ENCODE data around the gene SORCS3.

Gene SORCS3

DNA sequence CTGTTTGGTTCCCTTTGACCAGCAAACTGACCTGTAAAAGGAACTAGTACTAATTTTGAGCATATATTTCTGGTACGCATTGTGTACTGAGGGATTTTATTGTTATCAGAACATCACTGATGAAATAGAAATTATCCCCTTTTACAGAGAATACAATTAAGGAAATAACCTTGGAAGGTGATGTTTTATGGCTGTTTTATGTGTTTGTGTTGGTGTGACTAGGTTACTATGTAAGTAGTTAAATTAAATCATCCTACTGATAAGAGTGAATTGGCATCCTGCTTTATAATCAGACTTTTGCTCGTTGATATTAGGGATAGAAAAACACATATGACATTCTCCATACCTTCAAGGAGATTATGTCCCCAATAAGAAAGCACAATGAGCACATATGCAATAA lies 596.6 kb downstream of the SORCS3 start:
- H3K9me3 Mint-ChIP-seq: peaks cover 16% of the 10 kb centered on the region

GRCh38 chr10:105239311-105240219 lies 598.5 kb downstream of the SORCS3 start:
- no peak overlapping the region for H3K4me3 Mint-ChIP-seq
- DNase-seq (ENCODE audit: low spot score in 2 of 2) (no peak), ATAC-seq (no peak)
- peaks cover 7% of the 10 kb centered on the region for H3K9me3 Mint-ChIP-seq
- H3K4me1 Mint-ChIP-seq: no peaks in the 10 kb centered on the region
- no peak overlapping the region for H3K27ac Mint-ChIP-seq
- no peaks in the 10 kb centered on the region for H3K36me3 Mint-ChIP-seq

More for the DNA sequence above, 596.6 kb downstream of the SORCS3 start:
- Mint-ChIP-seq H3K4me3 (no peak overlapping the region), H3K27ac (no peak overlapping the region), H3K36me3 (no peaks in the 10 kb centered on the region), H3K4me1 (no peaks in the 10 kb centered on the region)
- ATAC-seq (no peak), DNase-seq (ENCODE audit: low spot score in 2 of 2) (no peak)

GRCh38 chr10:105241254-105241653 lies 600.2 kb downstream of the SORCS3 start:
- Mint-ChIP-seq H3K9me3 (peaks cover 5% of the 10 kb centered on the region), H3K4me1 (no peaks in the 10 kb centered on the region), H3K4me3 (no peak overlapping the region), H3K27ac (no peak overlapping the region), H3K36me3 (no peaks in the 10 kb centered on the region)
- no peak for DNase-seq (ENCODE audit: low spot score in 2 of 2)
- ATAC-seq: no peak

DNA sequence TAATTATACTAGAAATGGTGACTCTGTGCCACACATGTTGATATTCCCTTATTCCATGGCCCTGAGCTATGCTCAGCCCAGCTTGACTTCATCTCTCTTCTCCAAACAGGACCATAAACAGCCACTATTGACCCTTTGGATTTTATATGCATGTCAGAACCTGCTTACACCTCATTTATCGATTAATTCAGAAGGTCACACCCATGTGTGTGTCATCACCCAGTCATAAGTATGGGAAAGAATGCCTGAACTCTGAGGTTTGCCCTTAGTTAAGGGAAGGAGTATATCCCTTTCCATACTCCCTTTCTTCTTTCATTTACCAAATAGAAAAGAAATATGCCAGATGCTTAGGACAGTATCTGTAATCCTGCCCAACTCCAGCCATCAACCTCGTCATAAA lies 602.3 kb downstream of the SORCS3 start:
- ATAC-seq: no peak
- Mint-ChIP-seq H3K9me3 (peaks cover 6% of the 10 kb centered on the region), H3K36me3 (no peaks in the 10 kb centered on the region), H3K4me3 (no peak overlapping the region), H3K4me1 (no peaks in the 10 kb centered on the region), H3K27ac (no peak overlapping the region)
- no peak for DNase-seq (ENCODE audit: low spot score in 2 of 2)

DNA sequence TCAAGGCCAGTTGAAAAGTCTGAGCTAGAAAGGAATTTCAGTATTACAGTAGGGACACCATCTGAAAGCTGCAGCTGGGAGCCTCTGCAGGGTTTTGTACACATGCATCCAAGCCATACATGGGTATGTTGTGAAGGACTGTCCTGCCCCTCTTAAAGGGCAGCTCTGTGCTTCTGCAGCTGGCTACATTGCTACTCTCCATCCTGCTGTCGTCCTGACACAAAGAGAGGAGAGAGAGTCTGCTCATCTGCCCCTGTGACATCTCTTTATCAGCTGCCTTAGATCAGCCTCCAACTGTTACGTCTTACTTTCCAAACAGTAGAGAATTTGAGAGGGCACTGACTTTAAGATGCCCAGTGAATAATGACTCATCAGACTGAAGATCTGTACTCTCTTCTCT lies 602.7 kb downstream of the SORCS3 start:
- ATAC-seq (no peak), DNase-seq (ENCODE audit: low spot score in 2 of 2) (no peak)
- no peaks in the 10 kb centered on the region for H3K36me3 Mint-ChIP-seq
- no peak overlapping the region for H3K27ac Mint-ChIP-seq
- H3K4me3 Mint-ChIP-seq: no peak overlapping the region
- H3K4me1 Mint-ChIP-seq: no peaks in the 10 kb centered on the region
- peaks cover 7% of the 10 kb centered on the region for H3K9me3 Mint-ChIP-seq

- no peak for DNase-seq (ENCODE audit: low spot score in 2 of 2)
- ATAC-seq: no peak
- no peaks in the 10 kb centered on the region for H3K4me1 Mint-ChIP-seq
- no peak overlapping the region for H3K4me3 Mint-ChIP-seq
- no peaks in the 10 kb centered on the region for H3K36me3 Mint-ChIP-seq
- no peak overlapping the region for H3K27ac Mint-ChIP-seq
- peaks cover 14% of the 10 kb centered on the region for H3K9me3 Mint-ChIP-seq
Measured at GRCh38 chr10:105247831-105248499, 606.9 kb downstream of the SORCS3 start.

DNA sequence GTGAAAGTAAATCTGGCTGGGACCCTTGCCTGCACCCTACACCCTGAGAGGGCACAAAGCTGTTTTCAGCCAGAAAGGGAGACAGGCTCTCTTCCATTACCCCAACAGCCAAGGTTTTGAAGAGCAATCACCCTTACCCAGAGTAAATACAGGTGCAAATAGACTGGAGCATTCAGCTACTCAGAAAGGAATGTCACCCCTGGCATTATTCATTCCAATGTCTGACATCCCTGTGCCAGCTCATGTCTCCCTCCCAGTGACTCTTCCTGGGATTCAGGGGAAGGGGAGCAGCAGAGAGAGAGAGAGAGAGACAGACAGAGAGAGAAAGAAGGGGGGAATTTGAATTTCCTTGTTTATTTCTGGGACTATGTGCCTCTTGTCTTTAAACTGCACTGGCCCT lies 611.8 kb downstream of the SORCS3 start:
- no peak overlapping the region for H3K4me3 Mint-ChIP-seq
- H3K36me3 Mint-ChIP-seq: no peaks in the 10 kb centered on the region
- DNase-seq (ENCODE audit: low spot score in 2 of 2): no peak
- H3K9me3 Mint-ChIP-seq: peaks cover 8% of the 10 kb centered on the region
- ATAC-seq: no peak
- no peaks in the 10 kb centered on the region for H3K4me1 Mint-ChIP-seq
- no peak overlapping the region for H3K27ac Mint-ChIP-seq

DNA sequence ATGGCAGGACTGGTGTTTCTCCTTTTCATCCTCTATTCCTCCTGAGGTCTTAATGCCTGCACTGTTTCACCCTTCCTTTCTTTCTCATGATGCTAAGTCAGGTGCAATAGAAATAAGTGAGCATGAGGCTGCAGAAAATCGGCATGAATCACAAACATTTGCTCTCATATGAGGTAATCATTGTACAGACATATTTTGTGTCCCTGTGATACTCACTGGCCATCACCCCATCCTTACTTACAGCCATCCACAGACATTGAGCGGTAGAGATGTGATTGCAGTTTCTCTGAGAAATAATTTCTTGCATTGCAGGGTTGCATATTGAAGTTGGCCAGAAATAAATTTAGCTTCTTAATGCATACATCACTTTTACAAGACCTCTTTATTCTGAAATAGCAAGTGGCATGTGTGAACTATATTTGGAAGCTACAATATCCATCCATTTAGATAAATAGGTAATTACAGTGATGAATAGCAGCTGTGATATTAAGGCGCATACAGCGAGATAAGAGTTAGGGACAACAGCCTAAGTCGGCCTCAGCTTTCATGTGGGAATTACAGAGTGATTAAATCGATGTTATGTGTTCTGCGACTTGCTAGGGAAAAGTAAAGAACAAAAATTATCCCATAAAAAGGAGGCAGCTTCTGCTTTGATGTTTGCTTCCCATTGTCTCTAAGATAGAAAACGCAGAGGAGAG lies 612.6 kb downstream of the SORCS3 start:
- no peak for ATAC-seq
- no peaks in the 10 kb centered on the region for H3K4me1 Mint-ChIP-seq
- no peak overlapping the region for H3K27ac Mint-ChIP-seq
- DNase-seq (ENCODE audit: low spot score in 2 of 2): no peak
- H3K9me3 Mint-ChIP-seq: peaks cover 8% of the 10 kb centered on the region
- no peak overlapping the region for H3K4me3 Mint-ChIP-seq
- H3K36me3 Mint-ChIP-seq: no peaks in the 10 kb centered on the region

DNA sequence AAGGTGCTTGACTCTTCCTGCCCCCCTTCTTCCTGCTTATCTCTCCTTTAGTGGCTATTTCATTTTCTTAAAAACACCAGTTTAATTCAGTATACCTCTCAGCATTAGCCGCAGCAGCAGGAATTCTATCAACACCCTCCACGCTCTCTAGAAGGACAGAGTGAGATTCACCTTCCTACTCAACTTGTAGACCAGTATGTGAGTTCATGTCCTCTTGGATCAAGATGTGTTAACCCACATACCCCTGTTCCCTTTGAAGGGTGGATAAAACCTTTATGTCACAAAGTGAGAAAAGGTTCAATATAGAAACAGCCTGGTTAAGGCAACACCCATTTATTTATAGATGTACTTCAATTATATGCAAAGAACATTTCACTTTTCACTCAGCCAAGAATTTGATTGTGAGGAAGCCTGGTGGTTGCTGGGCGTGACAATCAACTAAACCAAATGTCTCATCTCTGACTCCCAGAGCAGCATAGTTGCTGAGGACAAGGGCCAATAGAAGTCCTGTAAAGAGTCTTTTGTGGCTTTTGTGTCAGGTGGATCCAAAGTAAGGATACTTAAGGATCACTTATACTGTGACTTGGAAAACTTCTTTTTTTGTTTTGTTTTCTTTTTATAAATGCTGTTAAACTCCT lies 617.1 kb downstream of the SORCS3 start:
- H3K36me3 Mint-ChIP-seq: no peaks in the 10 kb centered on the region
- no peak overlapping the region for H3K4me3 Mint-ChIP-seq
- H3K9me3 Mint-ChIP-seq: no peaks in the 10 kb centered on the region
- DNase-seq (ENCODE audit: low spot score in 2 of 2): no peak
- H3K4me1 Mint-ChIP-seq: no peaks in the 10 kb centered on the region
- ATAC-seq: no peak
- H3K27ac Mint-ChIP-seq: no peak overlapping the region

DNA sequence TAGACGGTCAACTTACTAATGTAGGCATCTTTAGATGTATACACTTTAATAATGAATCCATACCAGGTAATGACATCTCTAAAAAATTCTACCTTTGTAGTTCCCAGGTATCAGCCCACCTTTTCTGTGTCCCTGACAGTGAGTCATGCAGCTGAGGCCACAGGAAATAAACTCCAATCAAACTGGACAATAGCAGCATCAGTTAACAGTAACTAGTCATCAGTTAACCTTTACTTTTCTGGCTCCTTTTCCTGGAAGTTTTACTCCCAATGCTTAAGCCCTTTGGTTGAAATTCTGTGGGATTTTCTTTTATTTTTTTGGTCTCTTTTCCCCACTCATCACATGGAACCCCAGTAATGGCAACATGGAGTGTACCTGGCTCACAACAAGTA lies 617.6 kb downstream of the SORCS3 start:
- DNase-seq (ENCODE audit: low spot score in 2 of 2) (no peak), ATAC-seq (no peak)
- Mint-ChIP-seq H3K4me1 (no peaks in the 10 kb centered on the region), H3K27ac (no peak overlapping the region), H3K9me3 (no peaks in the 10 kb centered on the region), H3K36me3 (no peaks in the 10 kb centered on the region), H3K4me3 (no peak overlapping the region)

- no peaks in the 10 kb centered on the region for H3K36me3 Mint-ChIP-seq
- no peaks in the 10 kb centered on the region for H3K4me1 Mint-ChIP-seq
- no peaks in the 10 kb centered on the region for H3K9me3 Mint-ChIP-seq
- no peak overlapping the region for H3K27ac Mint-ChIP-seq
- ATAC-seq (no peak), DNase-seq (ENCODE audit: low spot score in 2 of 2) (no peak)
- no peak overlapping the region for H3K4me3 Mint-ChIP-seq
Measured at GRCh38 chr10:105259201-105259600, 618.1 kb downstream of the SORCS3 start.

DNA sequence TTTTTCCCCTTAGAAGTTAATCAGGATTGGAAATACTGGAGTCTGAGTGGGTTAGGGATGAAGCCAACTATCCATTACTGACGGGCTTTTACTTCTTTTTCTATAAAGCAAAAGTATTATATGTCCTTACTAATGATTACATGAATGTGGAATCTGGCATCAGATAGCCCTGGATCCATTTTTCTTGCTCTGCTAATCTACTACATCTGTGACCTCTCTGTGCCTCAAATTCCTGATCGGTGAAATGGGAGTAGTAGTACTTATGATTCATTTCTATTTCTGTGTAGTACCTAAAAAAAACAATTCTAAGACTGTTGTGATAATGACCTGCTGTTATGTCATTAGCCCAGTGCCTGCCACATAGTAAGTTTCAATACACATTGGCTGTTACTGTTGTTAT lies 621.6 kb downstream of the SORCS3 start:
- no peak overlapping the region for H3K4me3 Mint-ChIP-seq
- no peak overlapping the region for H3K27ac Mint-ChIP-seq
- H3K4me1 Mint-ChIP-seq: no peaks in the 10 kb centered on the region
- DNase-seq (ENCODE audit: low spot score in 2 of 2) (no peak), ATAC-seq (no peak)
- H3K36me3 Mint-ChIP-seq: no peaks in the 10 kb centered on the region
- no peaks in the 10 kb centered on the region for H3K9me3 Mint-ChIP-seq

GRCh38 chr10:105266966-105267539 lies 626.0 kb downstream of the SORCS3 start:
- ATAC-seq (no peak), DNase-seq (ENCODE audit: low spot score in 2 of 2) (no peak)
- H3K36me3 Mint-ChIP-seq: no peaks in the 10 kb centered on the region
- H3K9me3 Mint-ChIP-seq: peaks cover 2% of the 10 kb centered on the region
- no peak overlapping the region for H3K4me3 Mint-ChIP-seq
- H3K27ac Mint-ChIP-seq: no peak overlapping the region
- H3K4me1 Mint-ChIP-seq: no peaks in the 10 kb centered on the region

DNA sequence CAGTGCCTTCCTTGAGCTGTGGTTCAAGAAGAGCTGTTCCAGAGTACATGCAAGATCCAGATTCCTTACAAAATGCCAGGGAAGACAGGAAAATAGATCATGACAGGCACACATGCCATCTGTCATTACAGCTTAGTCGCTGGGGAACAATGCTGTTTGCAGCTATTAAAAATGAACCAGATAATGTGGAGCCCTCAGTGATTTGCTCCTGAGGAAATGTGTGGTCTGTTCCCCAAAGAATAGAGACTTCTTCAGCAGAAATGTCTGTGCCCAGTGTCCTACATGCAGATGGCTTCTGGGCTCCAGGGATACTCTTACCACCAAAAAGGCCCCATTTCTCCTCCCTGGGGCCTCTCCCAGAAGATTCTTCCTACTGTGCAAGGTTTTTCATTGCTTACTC lies 627.9 kb downstream of the SORCS3 start:
- H3K4me1 Mint-ChIP-seq: no peaks in the 10 kb centered on the region
- H3K4me3 Mint-ChIP-seq: no peak overlapping the region
- H3K36me3 Mint-ChIP-seq: no peaks in the 10 kb centered on the region
- ATAC-seq (no peak), DNase-seq (ENCODE audit: low spot score in 2 of 2) (no peak)
- H3K27ac Mint-ChIP-seq: no peak overlapping the region
- H3K9me3 Mint-ChIP-seq: peaks cover 2% of the 10 kb centered on the region

GRCh38 chr10:105269689-105270088 lies 628.6 kb downstream of the SORCS3 start:
- Mint-ChIP-seq H3K27ac (no peak overlapping the region), H3K4me1 (no peaks in the 10 kb centered on the region), H3K9me3 (peaks cover 6% of the 10 kb centered on the region), H3K36me3 (no peaks in the 10 kb centered on the region), H3K4me3 (no peak overlapping the region)
- DNase-seq (ENCODE audit: low spot score in 2 of 2) (no peak), ATAC-seq (no peak)

Data from stimulated activated effector memory CD8-positive, alpha-beta T cell treated with anti-CD3 and anti-CD28 coated beads, Interleukin-12 subunit alpha, Interleukin-12 subunit beta, amount 100 ng/mL, for 72 hours (primary cell).